Heart right ventricle (tissue), 16 donors: ENCODE results near the gene GMFB. TPM values are rescaled to one million over a fixed set of nuclear protein-coding genes. Genes with fewer than 3 reads are reported as not detected.
"Not testable (repeated sequence)": the region's sequence is repeated elsewhere in the genome, so short reads cannot be mapped to it uniquely, and the experiment has no call there.

ENCODE experiments used
- ATAC-seq, 8 donors: fragments of 200-7000 bp; cut with Tn5 transposase; one replicate each; pipeline ENCODE4 v1.9.1; 2020; ENCODE audit warnings: mild to moderate bottlenecking in 8 of 8, moderate library complexity in 8 of 8, moderate number of reproducible peaks in 1 of 8
- DNase-seq, 2 donors: peaks; one replicate each; pipeline ENCODE4 v3.0.0-alpha.2; 2020
- H3K27ac ChIP-seq, 10 donors: fragments of 200-600 bp; sonication (generic) in 2 of 10; one replicate each; pipeline versions ENCODE4 v1.5.0 to v1.8.0; 2020 to 2022; ENCODE audit warnings: mild to moderate bottlenecking in 3 of 10
- H3K27me3 ChIP-seq, 7 donors: fragments of 200-600 bp; one replicate each; pipeline ENCODE4 v1.8.0; 2021 to 2022; ENCODE audit warnings: mild to moderate bottlenecking in 2 of 7
- H3K36me3 ChIP-seq, 9 donors: fragments of 200-600 bp; sonication (generic) in 1 of 9; one replicate each; pipeline versions ENCODE4 v1.5.0 to v1.8.0; 2020 to 2022; ENCODE audit warnings: mild to moderate bottlenecking in 2 of 9
- H3K4me1 ChIP-seq, 9 donors: fragments of 200-600 bp; sonication (generic) in 1 of 9; one replicate each; pipeline versions ENCODE4 v1.5.0 to v1.8.0; 2020 to 2022; ENCODE audit warnings: mild to moderate bottlenecking in 4 of 9
- H3K4me3 ChIP-seq, 10 donors: fragments of 200-600 bp; sonication (generic) in 2 of 10; one replicate each; pipeline versions ENCODE4 v1.5.0 to v1.8.0; 2020 to 2022; ENCODE audit warnings: mild to moderate bottlenecking in 7 of 10, moderate library complexity in 2 of 10
- H3K9me3 ChIP-seq, 11 donors: fragments of 200-600 bp in 10 of 11; sonication (generic) in 2 of 11; one replicate each; pipeline versions ENCODE4 v1.5.0 to v1.8.0; 2013 to 2022; ENCODE audit warnings: mild to moderate bottlenecking in 2 of 11, control low read depth in 1 of 11, moderate library complexity in 1 of 11
- WGBS, 2 donors: extraction: QIAGEN DNeasy Blood & Tissue Kit; methylation state at CpG; one replicate each; pipeline ENCODE4 v1.1.7; 2013; ENCODE audit warnings: inconsistent platforms in 1 of 2; 5-methylcytosine and 5-hydroxymethylcytosine counted together
- intact Hi-C, 10 donors: fragments of 100-400 bp; cut with DNase I; formaldehyde crosslinking; loops; one replicate each; pipeline versions ENCODE4 v1.11.1 to v1.14.2; 2022
- polyA plus RNA-seq, 2 donors: library from polyadenylated mRNA; stranded (reverse); fragments of 200-250 nt; gene quantifications; one replicate each; pipeline ENCODE4 v1.2.3, GENCODE V29; 2013
- total RNA-seq, 10 donors: library from RNA; stranded (reverse); fragmentation: NEBNext Ultra II Directional in 3 of 10; extraction: Animal tissue kit (Norgen Biotek cat#: 25700) in 3 of 10; gene quantifications; one replicate each; pipeline versions ENCODE4 v1.2.1 to v1.2.4, GENCODE V29; 2021 to 2023
- TF ChIP-seq, protein P1 (sequence below), 9 donors: fragments of 200-600 bp; sonication (generic) in 2 of 9; IDR thresholded peaks; one replicate each; pipeline versions ENCODE4 v1.5.0 to v1.8.0; 2021 to 2022; ENCODE audit warnings: antibody characterized with exemption in 9 of 9, mild to moderate bottlenecking in 5 of 9, moderate library complexity in 1 of 9
- donor health status: Arrhythmogenic right ventricular cardiomyopathy.
- donor health status: ischemic (EF 13 %, LVEDD 7.1; RV severe dilation, severe dysfunction).
- donor health status: healthy with polysubstance abuse.
- donor health status: DM: no; HTN: yes; CAD: no.
- donor health status: DM: no; HTN: no; CAD: no.
- donor health status: ischemic (EF 25% LVEDD 6.9; RV normal size, moderate dysfunction).
- donor health status: ischemic (EF 25% LVEDD 5.7; RV mildly dilated, moderate dysfunction).
- donor health status: healthy.
- donor health status: DM: yes; HTN: yes; CAD: no.
- donor health status: Ischemic cardiomyopathy.
- donor health status: ischemic (EF 35%, LVEDD 5.7; RV mildly dilated, moderate dysfunction).
- donor health status: nonischemic (EF 11% LVEDD 7.7; RV severe dilation, severe dysfunction).
- donor health status: DM: yes; HTN: yes; CAD: no.
- donor health status: PGD.
- donor health status: ischemic (EF 29% LVEDD 5.4; RV normal size, mild dysfunction).
- donor health status: nonischemic (EF 23%, LVEDD 6.1; RV moderate dilation, normal function).

Gene GMFB
- total and polyA plus RNA-seq, 12 donors: 9.1 to 30.5 (median 19.6) TPM

DNA sequence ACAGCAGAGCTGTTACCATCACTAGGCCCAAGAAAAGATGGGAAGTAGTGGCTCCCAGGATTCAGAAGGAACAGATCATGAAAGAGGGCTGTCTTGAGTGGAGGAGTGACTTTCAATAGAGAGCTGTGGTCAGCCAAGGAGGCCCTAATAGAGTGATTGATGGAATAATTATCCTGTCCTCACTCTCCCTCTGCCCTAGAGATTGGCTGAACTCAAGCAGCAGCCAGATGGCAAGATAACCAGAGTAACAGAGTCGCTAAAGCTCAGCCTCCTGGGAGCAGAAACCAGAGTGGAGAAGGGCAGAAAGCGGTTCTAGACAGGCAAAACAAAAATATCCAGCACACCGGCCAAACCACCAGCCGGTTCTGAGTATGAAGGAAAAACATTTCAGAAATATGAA lies 23.1 kb downstream of the GMFB start:
- peaks cover 0 to 15% (median 3%) of the 10 kb centered on the region in 11 donors for H3K9me3 ChIP-seq
- WGBS, 2 donors: 67 to 69% methylated on average over 4 of the region's 4 CpGs
- TF ChIP-seq, protein P1, sequence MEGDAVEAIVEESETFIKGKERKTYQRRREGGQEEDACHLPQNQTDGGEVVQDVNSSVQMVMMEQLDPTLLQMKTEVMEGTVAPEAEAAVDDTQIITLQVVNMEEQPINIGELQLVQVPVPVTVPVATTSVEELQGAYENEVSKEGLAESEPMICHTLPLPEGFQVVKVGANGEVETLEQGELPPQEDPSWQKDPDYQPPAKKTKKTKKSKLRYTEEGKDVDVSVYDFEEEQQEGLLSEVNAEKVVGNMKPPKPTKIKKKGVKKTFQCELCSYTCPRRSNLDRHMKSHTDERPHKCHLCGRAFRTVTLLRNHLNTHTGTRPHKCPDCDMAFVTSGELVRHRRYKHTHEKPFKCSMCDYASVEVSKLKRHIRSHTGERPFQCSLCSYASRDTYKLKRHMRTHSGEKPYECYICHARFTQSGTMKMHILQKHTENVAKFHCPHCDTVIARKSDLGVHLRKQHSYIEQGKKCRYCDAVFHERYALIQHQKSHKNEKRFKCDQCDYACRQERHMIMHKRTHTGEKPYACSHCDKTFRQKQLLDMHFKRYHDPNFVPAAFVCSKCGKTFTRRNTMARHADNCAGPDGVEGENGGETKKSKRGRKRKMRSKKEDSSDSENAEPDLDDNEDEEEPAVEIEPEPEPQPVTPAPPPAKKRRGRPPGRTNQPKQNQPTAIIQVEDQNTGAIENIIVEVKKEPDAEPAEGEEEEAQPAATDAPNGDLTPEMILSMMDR (IDR thresholded peaks at IDR 0.05): no peak
- DNase-seq: no peak
- no peaks in the 10 kb centered on the region for H3K4me1 ChIP-seq
- no peak overlapping the region for H3K27ac ChIP-seq
- no peaks in the 10 kb centered on the region for H3K27me3 ChIP-seq
- no peak overlapping the region for H3K4me3 ChIP-seq
- intact Hi-C loops: no loop called here
- no peak for ATAC-seq
- H3K36me3 ChIP-seq: peaks cover 0 to 2% (median 0%) of the 10 kb centered on the region in 9 donors

DNA sequence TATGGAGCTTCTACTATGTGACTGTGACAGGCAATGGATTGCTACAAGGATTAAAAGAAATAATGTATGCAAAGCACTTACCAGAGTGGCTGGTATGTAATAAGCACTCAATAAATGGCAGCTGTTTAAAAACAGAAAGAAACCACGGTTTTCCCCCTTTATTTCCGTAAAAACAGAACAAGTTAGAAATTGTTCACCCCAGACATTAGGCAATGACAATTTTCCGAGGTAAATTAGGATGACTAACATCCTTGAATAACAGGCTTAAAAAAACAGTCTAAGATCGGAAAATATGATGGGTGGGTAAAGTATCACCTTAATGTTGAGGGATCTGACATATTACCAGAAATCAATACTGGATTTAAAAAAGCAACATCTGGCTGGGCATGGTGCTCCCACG lies 26.7 kb downstream of the GMFB start:
- Histone ChIP-seq H3K27ac (no peak overlapping the region), H3K9me3 (peaks cover 0 to 4% (median 0%) of the 10 kb centered on the region in 11 donors), H3K36me3 (no peaks in the 10 kb centered on the region), H3K27me3 (no peaks in the 10 kb centered on the region), H3K4me1 (no peaks in the 10 kb centered on the region), H3K4me3 (no peak overlapping the region)
- intact Hi-C loops: no loop called here
- TF ChIP-seq, protein P1 (IDR thresholded peaks at IDR 0.05): no peak
- WGBS, 2 donors: 82 to 92% methylated on average over 5 of the region's 5 CpGs
- ATAC-seq: no peak
- DNase-seq: no peak

DNA sequence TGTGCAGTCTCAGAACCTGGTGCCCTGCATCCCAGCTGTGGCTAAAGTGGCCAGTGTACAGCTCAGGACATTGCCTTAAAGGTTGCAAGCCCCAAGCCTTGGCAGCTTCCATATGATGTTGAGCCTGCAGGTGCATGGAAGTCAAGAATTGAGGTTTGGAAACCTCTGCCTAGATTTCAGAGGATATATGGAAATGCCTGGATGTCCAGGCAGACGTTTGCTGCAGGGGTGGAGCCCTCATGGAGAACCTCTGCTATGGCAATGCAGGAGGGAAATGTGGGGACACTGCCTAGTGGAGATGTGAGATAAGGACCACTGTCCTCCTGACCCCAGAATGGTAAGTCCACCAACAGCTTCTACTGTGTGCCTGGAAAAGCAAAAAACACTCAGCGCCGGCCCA lies 29.7 kb downstream of the GMFB start:
- 91 to 93% methylated on average over 3 of the region's 3 CpGs for WGBS, 2 donors
- intact Hi-C loops: no loop called here
- ATAC-seq (no peak), DNase-seq (no peak)
- Histone ChIP-seq H3K36me3 (no peaks in the 10 kb centered on the region), H3K4me3 (no peak overlapping the region), H3K9me3 (no peaks in the 10 kb centered on the region), H3K27me3 (no peaks in the 10 kb centered on the region), H3K27ac (no peak overlapping the region), H3K4me1 (no peaks in the 10 kb centered on the region)
- TF ChIP-seq, protein P1 (IDR thresholded peaks at IDR 0.05): no peak

DNA sequence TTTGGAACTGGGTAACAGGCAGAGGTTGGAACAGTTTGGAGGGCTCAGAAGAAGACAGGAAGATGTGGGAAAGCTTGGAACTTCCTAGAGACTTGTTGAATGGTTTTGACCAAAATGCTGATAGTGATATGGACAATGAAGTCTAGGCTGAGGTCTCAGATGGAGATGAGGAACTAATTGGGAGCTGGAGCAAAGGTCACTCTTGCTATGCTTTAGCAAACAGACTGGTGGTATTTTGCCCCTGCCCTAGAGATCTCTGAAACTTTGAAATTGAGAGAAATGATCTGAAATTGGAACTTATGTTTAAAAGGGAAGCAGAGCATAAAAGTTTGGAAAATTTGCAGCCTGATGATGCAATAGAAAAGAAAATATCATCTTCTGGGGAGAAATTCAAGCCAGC lies 30.2 kb downstream of the GMFB start:
- ATAC-seq, H3K27me3 ChIP-seq, H3K36me3 ChIP-seq, DNase-seq, H3K4me1 ChIP-seq, H3K27ac ChIP-seq, intact Hi-C loops, H3K9me3 ChIP-seq, H3K4me3 ChIP-seq: not testable (repeated sequence)

DNA sequence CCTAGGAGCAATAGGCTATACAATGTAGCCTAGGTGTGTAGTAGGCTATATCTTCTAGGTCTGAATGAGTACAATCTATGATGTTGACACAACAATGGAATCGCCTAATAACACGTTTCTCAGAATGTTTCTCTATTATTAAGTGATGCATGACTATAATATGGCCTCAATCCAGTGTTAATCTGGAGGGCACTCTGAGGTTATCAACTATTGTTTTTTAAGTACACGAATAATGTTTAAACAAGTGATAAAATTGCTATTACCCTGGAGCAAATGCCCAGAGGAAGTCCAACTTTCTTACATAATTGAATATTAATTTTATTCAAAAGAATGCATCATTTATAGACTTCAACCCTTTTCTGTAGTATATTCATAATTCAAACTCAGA lies 31.2 kb downstream of the GMFB start:
- no peak for ATAC-seq

DNA sequence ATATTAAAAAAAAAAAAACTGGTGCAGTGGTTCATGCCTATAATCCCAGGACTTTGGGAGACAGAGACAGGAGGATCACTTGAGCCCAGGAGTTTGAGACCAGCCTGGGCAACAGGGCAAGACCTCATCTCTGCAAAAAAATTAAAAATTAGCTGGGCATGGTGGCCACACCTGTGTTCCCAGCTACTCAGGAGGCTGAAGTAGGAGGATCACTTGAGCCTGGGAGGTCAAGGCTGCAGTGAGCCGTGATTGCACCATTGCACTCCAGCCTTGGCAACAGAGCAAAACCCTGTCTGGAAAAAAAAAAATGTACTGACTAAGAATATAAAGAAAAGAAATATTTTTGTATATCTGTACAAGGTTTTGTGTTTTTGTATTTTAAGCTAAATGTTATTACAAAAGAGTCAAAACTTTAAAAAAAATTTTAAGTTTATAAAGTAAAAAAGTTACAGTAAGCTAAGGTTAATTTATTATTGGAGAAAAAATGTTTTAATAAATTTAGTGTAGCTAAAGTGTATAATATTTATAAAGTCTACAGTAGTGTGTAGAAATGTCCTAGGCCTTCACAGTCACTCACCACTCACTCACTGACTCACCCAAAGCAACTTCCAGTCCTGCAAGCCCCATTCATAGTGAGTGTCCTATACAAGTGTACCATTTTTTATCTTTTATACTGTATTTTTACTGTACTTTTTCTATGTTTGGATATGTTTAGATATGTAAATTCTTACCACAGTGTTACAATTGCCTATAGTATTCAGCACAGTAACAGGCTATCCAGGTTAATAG lies 31.8 kb downstream of the GMFB start:
- H3K36me3 ChIP-seq, H3K27ac ChIP-seq, DNase-seq, H3K9me3 ChIP-seq, ATAC-seq, H3K4me1 ChIP-seq, H3K27me3 ChIP-seq, intact Hi-C loops, H3K4me3 ChIP-seq: not testable (repeated sequence)
- WGBS, 2 donors: 94 to 95% methylated on average over 1 of the region's 1 CpG

More for the DNA sequence above, 31.2 kb downstream of the GMFB start:
- H3K36me3 ChIP-seq: no peaks in the 10 kb centered on the region
- intact Hi-C loops: no loop called here
- TF ChIP-seq, protein P1 (IDR thresholded peaks at IDR 0.05): no peak
- H3K9me3 ChIP-seq: no peaks in the 10 kb centered on the region
- H3K27ac ChIP-seq: no peak overlapping the region
- DNase-seq: no peak
- H3K4me1 ChIP-seq: no peaks in the 10 kb centered on the region
- H3K27me3 ChIP-seq: no peaks in the 10 kb centered on the region
- no peak overlapping the region for H3K4me3 ChIP-seq
- WGBS, 2 donors: 37 to 63% methylated on average over 3 of the region's 3 CpGs
